ENCODE results near the gene TTLL12.

Gene TTLL12

DNA sequence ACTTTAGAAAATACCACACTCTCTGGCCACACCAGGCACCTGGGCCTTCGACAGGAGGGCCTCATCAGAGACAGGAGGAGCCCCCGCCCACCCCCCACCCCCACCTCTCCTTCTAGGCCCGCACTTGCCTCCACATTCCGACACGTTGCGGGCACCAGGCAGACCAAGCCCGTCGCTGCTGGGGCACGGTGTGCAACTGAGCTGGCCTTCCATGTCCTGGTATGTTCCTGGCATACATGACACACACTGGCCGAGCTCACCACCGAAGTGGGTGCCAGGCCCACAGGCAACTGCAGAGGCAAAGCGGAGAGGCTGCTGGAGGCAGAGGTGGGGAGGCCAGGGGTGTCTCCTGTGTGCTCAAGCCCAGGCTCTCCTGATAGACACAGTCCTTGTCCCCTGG, 27.0 kb upstream of the TTLL12 start:
- DNase-seq (ENCODE audit: low spot score): no peak

DNA sequence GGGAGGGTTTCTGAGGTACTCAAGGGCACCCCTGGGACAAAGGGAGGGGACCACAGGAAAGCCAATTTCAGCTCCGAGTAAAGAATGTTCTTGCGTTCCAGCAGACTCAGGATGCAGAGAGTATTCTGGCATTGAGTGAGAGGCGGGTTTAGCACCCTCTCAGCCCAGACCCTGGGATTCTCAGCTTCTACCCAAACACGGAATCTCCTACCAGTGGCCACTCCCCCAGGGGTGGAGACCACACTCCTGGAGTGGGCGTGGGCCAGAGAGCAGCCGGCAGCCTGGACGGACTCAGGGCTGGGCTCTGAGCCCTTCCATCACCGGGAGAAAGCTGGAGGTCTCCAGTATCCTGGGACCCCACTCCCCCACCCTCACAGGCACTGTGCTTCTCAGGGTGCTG, 26.1 kb upstream of the TTLL12 start:
- DNase-seq (ENCODE audit: low spot score): no peak

DNA sequence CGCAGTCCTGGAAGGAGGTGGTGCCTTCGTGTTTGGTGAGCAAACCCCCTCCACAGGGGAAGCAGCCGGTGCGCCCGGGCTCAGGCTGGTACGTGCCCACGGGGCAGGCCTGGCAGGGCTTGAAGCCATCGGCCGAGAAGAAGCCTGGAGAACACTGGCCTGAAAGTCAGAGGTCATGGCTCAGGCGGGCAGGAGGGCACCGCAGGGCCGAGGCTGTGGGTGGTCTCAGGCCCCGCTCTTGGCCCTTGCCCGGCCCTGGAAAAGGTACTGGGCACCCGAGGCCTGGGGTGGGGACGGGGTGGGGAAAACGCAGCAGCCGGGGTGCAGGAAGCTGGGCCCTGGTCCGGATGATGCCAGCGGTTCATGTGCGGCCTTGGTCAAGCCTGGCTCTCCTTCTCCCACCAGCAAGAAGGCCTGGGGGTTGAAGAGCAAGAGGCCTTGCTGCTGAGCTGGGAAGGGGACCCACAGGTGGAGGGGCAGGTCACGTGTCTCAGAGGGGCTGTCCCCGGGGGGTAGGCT, 25.6 kb upstream of the TTLL12 start:
- no peak for DNase-seq (ENCODE audit: low spot score)

DNA sequence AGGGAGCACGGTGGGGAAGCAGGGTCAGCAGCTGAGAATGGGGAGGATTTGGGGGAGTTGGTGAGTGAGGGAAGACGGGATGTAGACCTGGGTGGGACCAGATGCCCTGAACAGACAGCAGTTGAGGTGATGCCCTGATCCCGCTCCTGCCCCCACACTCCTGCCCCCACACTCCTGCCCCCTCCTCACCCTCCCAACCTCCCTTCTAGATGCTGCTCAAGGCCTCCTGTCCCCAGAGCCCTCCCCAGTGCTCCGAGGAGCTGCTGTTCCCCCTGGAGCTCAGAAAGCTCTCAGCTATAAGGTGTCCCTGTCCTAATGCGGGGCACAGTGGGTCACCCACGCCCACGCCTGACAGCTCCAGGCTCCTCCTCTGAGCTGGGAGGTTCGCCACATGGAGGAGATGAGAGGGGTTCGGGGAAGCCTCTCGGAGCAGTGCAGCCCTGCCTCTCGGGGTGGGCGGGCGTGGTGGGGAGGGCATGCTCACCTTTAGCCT, 25.1 kb upstream of the TTLL12 start:
- DNase-seq (ENCODE audit: low spot score): no peak

DNA sequence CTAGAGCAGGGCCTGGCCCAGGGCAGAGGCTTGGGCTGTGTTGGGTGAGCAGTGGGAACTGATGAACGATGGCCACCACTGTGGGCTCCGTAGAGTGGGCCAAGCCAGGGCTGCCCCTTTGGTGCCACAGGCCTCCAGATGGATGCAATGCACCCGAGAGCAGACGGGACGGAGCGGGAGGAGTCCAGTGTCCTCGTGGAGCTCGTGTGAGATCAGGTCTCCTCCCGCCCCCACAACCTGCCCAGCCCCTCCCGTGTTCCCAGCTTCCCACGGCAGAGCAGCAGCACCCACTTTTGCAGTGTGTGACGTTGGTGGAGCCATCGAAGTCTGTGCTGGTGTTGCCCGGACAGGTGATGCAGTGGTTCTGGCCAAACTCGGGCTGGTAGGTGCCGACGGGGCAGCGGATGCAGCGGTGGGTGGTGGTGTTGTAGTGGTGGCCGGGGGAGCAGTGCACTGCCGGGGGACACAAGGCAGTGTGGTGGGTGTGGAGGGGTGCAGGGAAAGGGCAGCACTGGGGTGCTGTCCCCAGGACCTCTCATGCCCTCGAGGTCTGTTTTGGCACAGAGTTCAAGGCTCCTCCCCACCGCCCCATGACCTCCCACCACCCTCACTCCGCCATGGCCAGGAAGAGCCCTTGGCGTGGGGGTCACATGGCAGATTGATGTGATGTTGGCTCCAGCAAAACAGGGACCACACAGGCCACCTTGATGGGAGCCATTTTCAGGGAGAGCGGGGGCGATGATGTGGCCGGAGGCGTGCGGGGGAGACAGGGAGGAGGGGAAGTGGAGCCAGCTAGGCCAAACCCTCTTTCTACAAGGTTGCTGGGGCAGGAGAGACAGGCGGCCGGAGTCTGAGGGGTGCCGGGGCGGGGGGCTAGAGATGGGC, 23.9 kb upstream of the TTLL12 start:
- DNase-seq (ENCODE audit: low spot score): no peak

DNA sequence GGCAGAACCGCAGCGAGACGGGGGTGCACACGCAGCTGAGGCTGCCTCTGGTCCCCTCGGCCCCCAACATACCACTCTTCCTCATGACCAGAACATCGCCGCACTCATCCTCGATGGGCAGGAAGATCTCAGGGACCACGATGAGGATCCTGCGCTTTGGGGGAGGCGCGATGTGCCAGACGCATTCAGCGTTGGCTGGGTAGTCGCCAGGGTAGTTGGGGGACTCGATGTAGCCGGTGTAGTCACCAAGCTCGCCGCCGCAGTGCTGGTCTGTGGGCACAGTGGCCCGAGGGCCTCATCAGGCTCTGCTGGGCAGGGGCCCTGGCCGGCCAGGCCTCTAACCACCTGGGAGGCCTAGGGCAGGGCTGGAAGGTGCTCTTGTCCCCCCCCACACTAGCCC, 23.0 kb upstream of the TTLL12 start:
- DNase-seq (ENCODE audit: low spot score): no peak

DNA sequence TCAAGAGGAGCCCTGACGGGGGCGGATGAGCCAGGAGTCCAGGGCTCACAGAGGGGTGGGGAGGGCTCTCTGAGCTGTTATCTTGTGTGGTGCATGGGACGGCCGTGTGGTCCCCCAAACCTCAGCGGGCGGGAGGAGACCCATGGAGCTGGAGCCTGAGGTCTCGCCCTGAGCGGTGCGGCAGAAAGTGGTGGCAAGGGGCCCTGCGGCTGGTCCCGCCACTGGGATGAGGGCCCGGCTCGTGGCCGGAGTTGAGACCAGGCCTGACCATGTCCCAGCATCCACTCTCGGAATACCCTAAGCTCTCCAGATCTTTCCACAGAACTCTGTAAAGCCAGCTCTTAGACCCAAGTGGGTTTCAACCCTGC, 22.6 kb upstream of the TTLL12 start:
- no peak for DNase-seq (ENCODE audit: low spot score)

DNA sequence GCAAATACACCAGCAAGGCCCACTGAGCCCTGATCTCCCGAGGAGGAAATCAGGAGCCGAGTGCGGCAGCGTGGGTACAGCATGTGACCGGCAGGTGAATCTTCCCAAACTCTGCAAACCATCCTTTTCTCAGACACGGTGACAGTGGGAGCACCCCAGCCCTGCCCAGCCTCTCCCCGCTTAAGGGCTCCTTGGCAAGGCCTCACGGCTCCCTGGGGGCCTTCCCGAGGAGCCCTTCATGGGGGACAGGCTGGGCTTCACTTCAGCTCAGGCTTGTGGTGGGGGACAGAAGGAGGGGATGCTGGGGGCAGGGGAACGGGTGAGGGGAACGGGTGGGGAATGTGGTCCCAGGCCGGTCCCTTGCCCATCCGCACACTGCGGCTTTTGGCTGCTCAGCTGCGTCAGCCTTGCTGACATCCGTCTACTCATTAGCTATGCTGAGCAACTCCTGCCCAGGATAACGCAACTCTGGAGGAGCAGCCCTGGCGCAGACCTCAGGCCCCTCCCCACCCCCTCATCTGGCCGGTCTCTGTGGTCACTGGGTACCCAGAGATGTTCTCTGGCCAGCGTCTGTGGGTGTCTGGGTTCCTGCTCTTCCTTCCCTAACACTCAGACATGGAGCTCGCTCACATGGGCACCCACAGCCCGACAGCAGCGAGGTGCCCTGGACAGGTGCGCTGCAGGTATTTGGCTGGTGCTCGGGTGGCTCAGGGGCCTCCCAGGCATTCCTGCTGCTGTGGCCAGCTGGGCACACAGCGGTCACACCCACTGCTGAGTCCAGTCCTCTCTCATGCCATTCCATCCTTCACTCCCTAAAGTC, 22.0 kb upstream of the TTLL12 start:
- DNase-seq (ENCODE audit: low spot score): no peak

DNA sequence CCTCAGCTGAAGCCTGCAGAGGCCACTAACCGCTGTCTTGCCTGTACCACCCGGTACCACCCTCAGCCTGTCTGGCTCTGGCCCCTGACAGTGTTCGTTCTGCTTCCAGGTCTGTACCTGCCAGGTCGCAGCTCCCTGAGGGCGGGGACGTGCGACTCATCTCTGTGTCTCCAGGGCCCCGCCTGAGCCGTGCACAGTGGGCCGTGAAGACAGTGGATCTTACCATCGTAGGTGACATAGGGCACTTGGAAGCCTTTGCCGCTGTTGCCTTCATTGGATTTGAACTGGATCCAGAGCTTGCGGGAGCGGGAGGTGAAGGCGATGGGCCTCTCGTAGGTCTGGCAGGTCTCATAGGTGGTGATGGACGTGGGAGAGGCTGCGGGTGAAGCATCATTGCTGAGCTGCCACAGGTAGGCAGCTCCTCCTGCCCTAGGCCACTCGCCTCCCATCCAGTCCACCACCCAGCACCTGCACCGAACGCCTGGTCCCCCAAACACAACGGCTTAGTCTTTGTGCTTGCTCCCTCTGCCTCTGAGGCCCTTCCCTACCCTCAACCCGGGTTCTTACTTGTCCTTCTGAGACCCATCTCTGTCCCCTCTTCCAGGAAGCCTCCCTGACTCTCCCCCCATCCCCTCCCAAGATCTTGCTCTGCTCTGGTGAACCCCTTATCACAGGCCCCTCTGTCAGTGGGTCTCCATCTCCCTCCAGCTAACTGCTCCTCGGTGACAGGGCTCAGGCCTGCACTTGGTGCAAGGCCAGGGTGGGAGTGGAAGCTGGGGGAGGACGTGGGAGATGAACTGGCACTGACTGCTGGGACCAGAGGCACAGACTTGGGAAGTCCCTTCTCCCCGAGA, 21.1 kb upstream of the TTLL12 start:
- DNase-seq (ENCODE audit: low spot score): no peak

DNA sequence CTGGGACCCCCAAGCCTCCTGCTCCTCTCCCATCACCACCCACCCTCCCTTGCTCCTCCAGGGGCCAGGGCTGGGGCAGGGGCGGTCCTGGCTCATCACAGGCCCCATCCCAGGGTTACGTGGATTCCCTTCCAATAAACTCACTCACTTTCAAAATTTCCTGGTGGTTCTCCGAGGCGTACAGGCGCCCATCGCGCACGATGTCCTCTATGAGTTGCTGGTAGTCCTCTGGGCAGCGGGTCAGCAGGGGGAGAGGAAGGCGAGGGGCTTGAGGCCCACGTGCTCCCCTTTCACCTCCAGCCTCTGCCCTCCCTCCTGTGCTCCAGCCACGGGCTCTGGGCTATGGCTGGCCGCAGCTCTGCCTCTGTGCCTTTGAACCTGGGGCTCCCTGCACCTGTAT, 20.5 kb upstream of the TTLL12 start:
- no peak for DNase-seq (ENCODE audit: low spot score)

DNA sequence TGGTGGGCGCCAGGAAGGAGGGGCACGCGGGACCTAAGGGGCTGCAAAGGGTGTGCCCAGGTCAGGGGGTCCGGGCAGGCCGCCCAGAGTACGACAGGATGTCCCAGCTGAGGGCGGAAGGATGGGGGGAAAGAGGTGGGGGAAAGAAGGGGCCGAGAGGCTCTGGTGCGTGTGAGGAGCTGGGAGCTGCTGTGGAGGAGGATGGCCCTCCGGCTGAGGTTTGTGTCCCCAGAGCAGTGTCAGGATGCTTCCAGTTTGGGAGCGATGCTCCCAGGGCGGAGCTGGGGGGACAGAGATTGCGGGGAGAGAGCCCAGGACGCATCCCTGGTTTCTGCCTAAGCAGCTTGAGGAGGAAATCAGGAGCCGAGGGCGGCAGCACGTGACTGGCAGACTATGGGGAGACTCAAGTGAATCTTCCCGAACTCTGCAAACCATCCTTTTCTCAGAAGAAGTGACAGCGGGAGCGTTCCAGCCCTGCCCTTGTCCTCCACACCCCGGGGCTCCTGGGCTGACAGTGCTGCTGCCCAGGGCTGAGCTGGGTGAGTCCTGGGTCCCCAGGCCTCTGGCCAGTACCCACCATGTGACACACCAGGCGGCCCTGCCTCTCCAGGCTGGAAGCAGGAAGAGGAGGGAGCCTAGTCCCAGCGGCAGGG, 19.7 kb upstream of the TTLL12 start:
- no peak for DNase-seq (ENCODE audit: low spot score)

DNA sequence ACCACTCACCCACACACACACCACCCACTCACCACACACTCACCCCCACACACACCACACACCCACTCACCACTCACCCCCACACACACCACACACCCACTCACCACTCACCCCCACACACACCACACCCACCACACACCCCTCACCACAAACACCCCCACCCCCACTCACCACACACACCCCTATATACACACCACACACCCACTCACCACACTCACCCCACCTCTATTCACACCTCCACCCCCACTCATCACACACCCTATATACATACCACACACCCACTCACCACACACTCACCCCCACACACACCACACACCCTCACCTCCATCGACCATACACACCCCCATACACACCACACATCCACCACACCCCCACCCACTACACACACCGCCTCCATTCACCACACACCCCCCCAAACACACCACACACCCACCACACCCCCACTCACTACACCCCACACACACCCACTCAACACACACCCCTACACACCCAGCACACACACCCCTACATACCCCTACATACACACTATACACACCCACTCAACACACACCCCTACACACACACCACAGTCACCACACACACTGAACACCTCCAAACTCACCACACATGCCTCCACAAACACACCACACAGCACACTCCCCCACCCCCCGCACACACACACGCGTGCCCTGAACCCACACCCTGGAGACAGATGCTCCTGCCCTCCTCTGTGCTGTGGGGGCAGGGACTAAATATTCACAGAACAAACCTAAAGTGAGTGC, 19.0 kb upstream of the TTLL12 start:
- no peak for DNase-seq (ENCODE audit: low spot score)

DNA sequence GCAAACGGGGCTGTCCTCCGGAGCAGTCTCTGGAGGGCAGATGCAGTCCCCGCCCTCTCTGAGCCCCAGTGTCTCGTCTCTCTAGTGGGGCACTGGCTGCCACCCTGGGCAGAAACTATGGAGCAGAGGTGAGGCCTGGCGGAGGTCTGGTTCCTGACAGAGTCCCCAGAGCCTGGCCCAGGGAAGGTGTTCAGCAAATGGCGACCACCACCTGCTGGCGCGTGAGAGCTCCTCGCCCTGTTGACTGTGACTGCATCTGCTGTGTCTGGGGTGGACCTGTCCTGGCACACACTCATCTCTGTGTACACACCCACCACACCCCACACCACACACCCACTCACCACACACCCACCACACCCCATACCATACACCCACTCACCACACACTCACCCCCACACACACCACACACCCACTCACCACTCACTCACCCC, 18.3 kb upstream of the TTLL12 start:
- no peak for DNase-seq (ENCODE audit: low spot score)

DNA sequence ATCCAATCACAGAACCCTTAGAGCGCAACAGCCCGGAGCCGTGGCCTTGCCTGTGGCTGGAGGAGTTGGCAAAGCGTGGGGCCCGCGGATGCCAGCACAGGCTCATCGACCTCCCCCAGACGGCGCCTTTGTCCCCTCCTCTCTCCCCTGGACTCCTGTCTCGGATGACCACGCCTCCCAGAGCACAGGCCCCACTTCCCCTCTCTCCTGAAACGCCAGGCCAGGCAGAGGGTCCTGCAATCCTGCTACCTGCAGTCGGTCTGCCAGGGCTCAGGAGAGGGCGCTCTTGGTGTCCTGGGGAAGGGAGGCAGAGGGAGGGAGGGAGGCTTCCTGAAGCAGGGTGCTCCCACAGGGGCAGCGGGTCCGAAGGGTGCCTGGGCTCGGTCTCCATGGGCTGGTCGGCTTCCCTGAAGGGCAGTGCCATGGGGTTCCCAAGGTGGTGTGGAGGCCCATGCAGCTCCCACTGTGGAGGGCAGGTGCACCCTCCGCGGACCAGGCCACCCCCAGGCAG, 16.6 kb upstream of the TTLL12 start:
- no peak for DNase-seq (ENCODE audit: low spot score)

DNA sequence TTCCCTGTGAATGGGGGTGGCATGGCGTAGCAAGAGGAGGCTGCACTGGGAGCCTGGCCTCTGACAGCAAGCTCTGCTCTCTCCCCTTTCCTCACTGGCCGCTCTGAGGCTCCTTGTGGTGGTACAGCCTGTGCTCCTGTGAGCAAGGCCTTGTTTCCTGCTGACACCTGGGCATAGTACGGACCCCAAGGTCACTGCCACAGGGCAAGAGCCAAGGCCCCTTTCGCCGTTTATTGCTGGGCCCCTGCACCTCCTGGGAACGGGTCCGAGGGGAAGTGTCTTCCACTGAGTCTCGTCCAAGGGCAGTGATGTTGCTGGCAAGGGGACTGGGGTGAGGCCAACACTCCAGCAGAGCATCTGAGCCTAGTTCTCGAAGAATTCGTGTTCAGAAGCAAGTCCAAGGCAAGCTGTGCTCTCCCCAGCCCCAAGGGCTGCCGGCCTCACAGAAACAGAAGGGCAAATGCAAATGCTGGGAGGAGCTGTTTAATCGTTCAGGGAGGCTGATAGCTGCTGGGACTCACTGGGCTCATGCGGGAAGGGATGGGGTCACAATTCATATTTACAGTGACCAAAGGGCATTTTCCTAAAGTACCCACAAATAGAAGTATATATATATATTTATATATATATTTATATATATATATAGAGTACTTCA, 15.9 kb upstream of the TTLL12 start:
- DNase-seq (ENCODE audit: low spot score): no peak

DNA sequence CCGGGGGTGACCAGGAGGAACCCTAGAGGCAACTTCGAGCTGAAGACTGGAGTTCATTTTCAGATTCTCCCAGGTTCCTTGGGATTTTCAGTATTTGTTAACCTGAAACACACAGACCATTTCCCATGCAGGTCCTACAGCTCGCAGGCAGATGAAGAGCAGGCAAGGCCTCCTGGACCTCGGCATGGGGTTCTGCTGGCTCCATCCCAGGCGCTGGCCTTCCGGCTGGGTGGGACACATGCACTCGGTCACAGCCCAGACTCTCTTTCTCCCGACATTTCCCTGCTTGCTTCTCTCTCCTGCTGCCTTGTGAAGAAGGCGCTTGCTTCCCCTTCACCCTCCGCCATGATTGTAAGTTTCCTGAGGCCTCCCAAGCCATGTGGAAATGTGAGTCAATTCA, 15.4 kb upstream of the TTLL12 start:
- no peak for DNase-seq (ENCODE audit: low spot score)

DNA sequence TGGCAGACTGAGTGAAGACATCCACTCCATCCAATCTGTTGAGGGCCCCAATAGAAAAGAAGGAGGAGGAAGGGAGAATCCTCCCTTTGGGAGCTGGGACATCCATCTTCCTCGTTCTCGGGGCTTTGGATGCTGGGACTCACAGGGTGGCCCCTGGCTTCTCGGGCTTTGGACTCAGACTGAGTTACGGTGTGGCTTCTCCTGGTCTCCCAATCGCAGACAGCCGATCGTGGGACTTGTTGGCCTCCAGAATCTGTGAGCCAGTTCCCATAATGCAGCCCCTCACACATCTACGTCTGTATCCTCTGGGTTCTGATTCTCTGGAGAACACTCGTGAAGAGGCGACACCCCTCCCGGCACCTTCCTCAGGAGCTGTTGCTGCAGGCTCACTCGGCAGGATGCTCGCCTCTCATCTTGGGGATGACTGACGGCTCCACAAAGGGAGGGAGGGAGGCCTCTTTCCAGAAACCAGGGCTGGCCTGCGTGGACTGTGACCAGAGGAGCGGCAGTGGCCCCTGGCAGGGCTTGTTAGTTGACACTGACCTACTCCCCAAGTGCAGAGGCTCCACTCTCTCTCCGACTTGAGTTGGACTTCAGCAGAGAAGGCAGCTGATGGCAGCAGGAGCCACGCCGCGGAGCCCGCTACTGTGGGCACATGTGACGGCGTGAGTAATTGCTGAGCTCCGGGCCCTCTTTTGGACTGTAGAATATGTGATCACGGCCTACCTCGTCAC, 14.7 kb upstream of the TTLL12 start:
- DNase-seq (ENCODE audit: low spot score): no peak

DNA sequence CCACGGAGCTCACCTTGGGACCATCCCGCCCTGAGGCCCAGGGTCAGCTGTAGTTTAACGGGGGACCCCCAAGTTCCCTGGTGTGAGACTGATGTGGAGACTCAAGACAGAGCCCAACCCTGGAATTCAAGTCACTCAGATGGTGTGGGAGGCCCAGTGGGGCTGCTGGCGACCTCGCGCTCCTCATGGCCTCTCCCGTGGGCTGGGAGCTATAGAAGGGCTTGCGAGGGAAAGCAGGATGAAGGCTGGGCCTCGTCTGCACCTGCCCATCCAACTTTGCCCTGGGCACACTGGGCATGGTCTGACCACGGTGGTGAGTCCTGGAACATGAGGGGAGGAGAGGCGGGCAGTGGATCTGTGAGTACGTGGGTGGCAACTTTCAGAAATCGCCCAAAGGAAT, 13.6 kb upstream of the TTLL12 start:
- no peak for DNase-seq (ENCODE audit: low spot score)

DNA sequence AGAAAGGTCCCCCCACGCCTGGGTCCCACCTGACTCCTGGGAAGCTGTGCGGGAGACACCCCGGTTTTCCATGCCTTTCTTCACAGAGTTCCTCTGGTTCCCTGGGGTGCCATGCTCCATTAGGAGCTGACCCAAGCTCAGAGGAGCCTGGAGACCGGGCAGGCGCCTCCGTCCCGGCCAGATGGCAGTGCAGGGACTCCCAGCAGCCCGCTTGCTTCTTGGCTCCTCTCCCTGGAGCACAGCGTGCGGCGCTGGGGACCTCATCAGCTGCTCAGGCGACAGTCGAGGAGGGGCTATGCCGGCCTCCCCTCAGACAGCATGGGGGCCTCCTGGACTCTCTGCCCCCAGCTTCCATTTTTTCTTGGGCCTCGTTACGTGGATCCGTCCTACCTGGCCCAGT, 13.1 kb upstream of the TTLL12 start:
- no peak for DNase-seq (ENCODE audit: low spot score)

Data from putamen (tissue), 1 donor.